HG03097 (cell line): ENCODE data around the gene PLXDC2.

Source experiments
- ATAC-seq: cut with Tn5 transposase; IDR thresholded peaks from one replicate; pipeline ENCODE4 v1.9.1; 2021; ENCODE audit not compliant: unreplicated experiment, low FRiP score

PLXDC2 gene

DNA sequence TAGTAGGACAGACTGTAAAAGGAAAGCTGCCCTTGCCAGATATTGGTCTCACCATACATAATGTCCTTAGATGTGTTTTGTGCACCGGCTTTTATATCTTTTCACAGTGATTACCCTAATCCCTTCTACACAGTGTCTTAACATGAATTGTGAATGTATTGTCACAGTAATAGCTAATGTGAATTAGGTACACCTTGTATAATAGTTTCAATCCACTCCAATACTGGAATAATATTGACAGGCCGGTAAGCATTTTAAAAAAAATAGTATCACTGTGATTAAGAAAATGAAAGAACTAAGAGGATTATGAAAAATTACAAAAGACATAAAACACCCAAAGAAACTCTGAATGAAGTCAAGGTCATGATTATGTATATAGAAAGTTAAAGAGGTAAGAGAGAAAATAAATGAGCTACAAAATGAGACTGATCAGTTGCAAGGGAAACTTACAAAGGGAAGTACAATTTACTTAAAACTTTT lies 420.9 kb downstream of the PLXDC2 start:
- no peak for ATAC-seq

DNA sequence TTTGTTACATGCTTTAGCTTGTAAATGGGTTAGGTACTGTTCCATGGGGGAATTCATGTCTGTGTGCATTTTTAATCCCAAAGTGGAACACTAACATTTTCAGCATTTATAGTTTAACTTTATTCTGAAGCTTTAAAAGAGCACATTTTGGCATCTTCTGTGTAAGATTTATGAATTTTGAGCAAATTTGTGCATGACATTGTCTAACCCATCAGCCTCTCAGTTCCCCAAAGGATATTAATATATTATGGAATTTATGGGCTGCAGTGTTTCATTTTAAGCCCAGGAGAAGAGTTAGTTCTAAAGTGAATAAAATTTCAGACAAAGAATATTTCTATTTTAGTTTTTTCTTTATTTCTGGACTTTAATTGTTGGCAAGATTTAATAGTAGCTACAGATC lies 421.4 kb downstream of the PLXDC2 start:
- no peak for ATAC-seq

DNA sequence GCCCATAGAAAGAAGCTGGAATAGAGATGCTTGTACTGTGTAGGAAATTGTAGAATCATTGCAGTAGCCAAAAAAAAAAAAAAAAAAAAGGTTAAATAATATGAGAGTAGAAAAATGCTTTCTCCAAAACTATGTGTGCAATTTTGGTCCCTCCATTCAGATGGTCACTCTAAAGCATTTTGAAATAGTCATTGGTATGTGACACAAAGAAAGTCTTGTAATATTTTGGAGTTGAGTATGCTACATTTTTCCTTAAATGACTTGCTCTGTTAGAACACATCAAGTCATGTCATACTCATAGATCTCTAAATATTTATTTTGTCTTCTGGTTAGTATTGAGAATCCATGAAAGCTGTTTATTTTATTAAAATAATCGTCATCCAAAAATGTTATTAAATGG lies 424.4 kb downstream of the PLXDC2 start:
- ATAC-seq: no peak

GRCh38 chr10:20247454-20247853 lies 431.2 kb downstream of the PLXDC2 start:
- no peak for ATAC-seq

GRCh38 chr10:20247891-20248708 lies 431.9 kb downstream of the PLXDC2 start:
- no peak for ATAC-seq

GRCh38 chr10:20254078-20254477 lies 437.8 kb downstream of the PLXDC2 start:
- no peak for ATAC-seq

DNA sequence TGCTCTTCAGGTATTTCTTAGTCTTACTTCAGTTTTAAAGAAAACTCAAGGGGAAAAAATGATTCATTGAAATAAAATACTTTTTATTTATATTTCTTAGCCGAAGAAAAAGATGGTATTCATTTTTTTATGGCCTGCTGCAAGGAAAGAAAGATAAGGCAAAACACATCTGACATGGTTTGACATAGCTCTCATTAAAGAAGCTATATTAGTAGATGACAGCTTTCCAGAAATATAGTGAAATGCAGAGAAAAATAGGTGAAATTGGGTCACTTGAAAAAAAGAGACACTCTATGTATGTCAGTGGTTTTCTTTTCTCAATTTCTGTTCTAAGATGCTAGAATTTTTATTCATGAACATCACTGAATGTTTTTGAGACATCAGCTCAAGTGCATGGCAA lies 438.3 kb downstream of the PLXDC2 start:
- no peak for ATAC-seq

GRCh38 chr10:20256969-20257368 lies 440.7 kb downstream of the PLXDC2 start:
- no peak for ATAC-seq

- ATAC-seq: no peak
Measured at GRCh38 chr10:20257422-20257821, 441.2 kb downstream of the PLXDC2 start.

DNA sequence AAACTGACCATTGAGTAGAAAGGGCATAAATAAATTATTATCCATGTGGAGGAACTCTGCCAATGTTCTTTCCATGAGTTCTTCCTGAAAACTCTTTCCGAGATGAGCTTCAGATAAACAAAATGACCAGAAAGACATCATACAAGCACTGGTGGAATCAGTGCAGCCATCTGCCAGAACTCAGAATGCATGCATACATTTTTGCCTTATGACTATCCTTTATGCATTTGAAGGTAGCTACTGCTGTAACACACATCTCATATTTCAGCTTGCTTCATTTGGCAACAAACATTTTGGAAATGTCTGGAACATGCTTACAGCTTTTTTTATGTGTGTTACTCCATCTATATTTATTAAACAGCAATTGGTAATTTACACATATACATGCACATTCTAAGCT lies 448.9 kb downstream of the PLXDC2 start:
- no peak for ATAC-seq

GRCh38 chr10:20267734-20268133 lies 451.5 kb downstream of the PLXDC2 start:
- ATAC-seq: no peak

- no peak for ATAC-seq
Measured at GRCh38 chr10:20271490-20271889, 455.3 kb downstream of the PLXDC2 start.

DNA sequence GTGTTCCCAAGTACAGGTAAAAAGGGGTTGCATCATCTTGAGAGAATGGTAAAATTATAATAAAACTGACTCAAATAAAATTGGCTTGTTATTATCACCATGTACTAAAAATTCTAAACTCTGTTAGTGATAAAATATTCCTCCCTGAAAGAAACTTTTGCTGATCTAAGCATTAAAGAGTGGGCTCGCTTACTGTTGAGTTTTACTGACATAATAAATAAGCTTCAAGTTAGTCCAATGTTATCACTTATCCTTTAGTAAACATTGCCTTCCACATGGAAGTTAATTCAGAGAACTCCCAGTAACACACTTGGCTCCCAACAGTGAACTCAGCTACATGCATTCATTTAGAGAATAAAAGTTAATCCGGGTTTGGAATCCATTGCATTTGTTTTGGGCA lies 456.4 kb downstream of the PLXDC2 start:
- ATAC-seq: no peak

- no peak for ATAC-seq
Measured at GRCh38 chr10:20274571-20274970, 458.3 kb downstream of the PLXDC2 start.

DNA sequence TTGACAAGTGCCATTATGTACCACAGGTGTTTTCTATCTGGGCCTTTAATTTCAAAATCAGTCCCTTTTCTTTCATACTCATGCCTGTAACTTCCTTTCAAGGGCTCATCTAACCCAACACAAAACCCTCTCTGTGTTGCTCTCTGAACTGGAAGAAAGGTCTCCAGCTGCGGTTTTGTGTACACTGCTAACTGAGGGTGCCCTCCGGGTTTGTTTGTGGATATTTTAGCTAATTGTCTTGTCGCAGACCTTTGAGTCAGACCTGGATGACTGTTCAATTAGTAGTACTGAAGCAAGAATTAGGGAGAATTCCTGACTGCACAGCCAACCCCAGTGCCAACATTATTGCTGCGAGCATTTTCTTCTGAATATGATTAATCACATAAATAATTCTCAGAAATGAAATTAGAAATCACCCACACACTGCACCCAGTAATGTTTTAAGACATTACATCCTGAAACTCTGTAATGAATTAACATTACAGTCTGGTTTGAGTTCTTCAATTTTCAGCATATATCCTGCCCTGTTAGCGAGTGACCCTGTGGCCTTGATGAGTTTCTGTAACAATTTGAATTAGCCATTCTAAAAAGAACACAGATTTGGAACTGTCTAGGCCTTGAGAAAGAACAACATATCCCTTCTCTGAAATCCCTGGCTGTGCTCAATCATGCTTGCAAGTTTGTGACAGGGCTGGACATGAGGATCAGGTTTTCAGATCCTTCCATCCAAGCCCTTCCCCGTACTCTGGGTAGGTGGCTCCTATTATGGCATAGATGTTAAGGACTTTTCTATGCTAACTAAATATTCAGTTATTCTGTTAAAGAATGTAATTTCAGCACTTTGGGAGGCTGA lies 460.1 kb downstream of the PLXDC2 start:
- no peak for ATAC-seq

DNA sequence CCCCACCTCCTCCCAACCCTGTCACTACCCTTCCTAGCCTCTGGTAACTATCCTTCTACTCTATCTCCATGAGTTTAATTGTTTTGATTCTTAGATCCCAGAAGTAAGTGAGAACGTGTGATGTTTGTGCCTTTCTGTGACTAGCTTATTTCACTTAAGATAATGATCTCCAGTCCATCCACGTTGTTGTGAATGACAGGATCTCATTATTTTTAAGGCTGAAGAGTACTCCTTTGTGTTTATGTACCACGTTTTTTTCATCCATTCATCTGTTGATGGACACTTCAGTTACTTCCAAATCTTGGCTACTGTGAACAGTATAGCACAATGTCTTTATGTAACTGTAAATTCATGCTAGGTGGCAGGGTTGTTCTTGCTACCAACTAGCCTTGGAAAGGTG lies 461.6 kb downstream of the PLXDC2 start:
- ATAC-seq: no peak

- no peak for ATAC-seq
Measured at GRCh38 chr10:20281579-20281978, 465.3 kb downstream of the PLXDC2 start.

DNA sequence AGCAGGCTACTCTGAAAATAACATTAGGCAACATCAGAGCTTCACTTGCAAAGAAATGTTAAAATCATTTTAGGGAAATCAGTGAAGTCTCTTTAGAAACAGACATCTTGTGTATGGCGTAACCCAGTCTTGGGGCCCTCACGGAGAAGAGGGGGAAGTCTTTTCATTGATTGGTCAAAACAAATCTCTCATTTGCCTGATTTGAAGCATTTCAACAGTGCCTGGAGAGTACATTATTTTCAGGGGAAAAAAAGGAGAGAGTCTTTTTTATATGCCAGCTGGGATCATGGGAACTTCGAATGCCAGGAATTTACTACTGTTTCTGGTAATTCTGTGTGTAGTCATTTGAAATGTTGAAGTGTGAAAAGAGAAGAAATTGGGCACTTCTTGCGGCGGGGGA lies 471.4 kb downstream of the PLXDC2 start:
- ATAC-seq: no peak

DNA sequence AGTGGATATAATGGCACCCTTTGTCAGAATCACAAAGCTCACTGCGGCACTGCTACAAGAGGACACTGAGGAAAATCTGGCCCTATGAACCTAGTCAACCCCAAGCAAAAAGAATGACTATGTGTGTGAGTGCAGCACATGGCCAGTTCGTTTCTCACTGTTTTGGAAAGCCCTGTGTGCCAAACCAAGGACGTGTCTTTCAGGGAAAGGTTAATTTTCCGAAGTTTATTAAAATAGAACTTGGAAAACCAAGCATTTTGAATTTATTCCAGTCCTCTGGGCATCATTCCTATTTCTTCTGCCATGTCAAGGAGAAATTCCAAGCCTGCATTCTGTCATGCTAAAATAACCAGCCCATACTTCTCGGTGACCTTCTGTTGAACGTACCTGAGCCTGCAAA lies 471.8 kb downstream of the PLXDC2 start:
- ATAC-seq: no peak

- ATAC-seq: no peak
Measured at GRCh38 chr10:20289070-20289828, 473.0 kb downstream of the PLXDC2 start.

DNA sequence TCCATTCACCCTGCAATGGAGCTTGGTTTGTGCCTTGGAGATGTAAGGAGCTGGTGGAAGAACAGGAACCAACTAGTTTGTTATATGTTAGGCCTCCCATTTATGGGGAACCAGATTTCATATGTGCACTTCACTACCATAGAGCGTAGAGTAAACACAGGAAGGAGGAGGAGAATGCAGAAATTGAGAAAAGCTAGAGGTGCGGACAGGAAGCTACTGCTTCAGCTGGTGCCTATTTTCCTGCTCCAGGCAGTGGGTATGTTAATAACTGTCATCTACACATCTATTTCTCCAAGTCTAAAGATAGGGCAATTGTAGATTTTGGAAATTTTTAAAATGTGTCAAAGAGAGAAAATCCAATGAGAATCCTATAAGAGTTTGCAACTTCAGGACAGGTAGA lies 482.2 kb downstream of the PLXDC2 start:
- ATAC-seq: no peak
